Left kidney (tissue), 2 donors: ENCODE results near the gene KATNB1. TPM values are rescaled to one million over a fixed set of nuclear protein-coding genes. Genes with fewer than 3 reads are reported as not detected.

Experiments
- DNase-seq: peaks from one replicate; pipeline ENCODE4 v3.0.0-alpha.2; 2013
- polyA plus RNA-seq: library from polyadenylated mRNA; unstranded; fragments of 120-200 nt; gene quantifications from one replicate; pipeline ENCODE4 v1.2.1, GENCODE V29; 2013; ENCODE audit not compliant: insufficient read length

Gene KATNB1
- polyA plus RNA-seq, 1 donor = 21.3 TPM

DNA sequence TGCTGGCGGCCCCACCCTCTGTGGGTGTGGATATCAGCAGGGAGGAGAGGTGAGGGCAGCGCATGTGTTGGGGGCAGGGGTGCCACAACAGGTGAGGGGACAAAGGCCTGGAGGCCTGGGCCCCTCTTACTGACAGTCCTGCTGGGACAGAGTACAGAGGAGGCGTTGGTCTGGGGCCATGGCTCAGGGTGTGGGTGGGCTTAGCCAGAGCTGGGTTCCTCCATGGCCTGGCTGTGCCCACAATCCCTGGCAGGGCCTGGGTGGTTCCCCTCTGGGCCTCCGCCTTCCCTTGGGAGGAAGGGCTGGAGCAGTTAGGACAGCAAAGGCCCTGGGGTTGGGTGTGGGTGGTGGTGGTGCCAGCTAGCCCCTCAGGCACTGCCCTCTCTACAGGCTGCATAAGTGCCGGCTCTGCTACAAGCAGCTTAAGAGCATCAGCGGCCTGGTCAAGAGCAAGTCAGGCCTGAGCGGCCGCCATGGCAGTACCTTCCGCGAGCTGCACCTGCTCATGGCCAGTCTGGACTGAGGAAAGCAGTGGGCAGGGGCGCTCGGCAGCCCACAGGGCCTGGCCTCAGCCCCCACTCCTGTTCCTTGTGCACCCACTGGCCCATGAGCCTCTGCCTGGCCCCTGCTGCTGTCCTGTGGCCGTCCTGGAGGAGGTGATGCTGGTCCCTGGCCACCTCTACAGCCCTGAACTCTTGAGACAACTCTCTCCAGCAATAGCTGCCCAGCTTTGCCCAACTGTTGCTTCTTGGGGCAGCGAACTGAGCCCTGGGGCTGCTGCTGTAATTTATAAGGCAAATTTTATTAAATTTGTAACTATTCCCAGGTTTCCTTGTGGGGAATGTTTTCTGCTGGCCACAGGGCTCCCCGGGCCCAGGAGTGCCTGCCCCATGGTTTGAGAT, 21.1 kb downstream of the KATNB1 start:
- DNase-seq = no peak

DNA sequence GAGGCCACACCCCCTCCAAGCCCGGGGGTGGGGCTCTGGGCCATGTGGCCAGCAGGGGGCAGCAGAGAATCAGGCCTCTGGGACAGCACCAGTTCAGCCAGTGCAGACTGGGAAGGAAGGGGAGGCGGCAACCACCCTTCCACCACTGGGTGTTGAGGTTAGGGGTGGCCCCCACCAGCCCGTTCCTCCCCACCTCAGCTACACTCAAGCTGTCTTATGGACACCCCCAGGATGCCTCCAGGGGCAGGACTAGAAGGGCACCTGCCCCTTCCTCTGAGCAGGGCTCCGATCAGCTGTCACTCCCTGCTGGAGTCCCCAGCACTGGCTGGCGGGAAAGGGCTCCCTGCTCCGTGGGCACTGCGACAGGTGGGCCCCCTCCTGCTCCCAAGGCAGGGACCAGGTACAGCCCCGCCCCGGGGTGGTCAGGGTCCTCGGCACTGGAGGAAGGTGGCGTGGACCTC, 21.8 kb downstream of the KATNB1 start:
- peak; percentile 45 for DNase-seq

GRCh38 chr16:57757883-57758282, 22.3 kb downstream of the KATNB1 start:
- no peak for DNase-seq

DNA sequence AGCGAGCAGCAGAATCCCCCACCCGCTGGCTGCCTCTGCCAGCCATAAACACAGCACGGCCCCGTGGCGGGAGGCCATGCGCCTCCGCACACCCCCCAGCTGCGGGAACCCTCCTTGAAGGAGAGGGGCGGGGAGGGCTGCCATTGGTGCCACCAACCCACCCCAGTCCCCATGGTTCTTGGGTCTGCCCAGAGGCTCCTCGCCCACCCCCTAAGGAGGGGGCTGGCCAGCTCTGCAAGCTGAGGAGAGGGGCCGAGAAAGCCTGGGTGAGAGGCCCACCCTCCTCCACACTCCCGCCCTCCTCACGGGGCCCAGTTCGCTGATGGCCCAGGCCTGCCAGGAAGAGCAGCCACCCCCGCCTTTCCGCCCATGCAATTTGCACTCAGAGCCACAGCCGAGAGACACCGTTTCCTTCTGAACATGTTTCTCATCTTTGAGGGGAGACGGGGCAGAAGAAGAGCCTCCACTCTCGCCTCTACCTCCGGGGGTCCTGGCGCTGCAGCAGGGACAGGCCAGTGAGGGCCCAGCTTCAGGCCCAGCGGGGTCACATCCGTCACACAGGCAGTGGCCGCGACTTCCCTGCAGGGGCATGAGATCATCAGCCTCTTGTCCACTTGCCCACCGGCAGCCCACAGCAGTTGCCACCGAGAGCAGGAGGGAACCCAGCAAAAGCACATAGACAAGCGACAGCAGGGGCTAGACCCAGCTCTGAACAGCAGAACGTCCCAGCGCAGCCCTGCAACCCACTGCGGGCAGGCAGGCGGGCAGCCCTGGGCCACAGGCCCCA, 23.0 kb downstream of the KATNB1 start:
- no peak for DNase-seq

DNA sequence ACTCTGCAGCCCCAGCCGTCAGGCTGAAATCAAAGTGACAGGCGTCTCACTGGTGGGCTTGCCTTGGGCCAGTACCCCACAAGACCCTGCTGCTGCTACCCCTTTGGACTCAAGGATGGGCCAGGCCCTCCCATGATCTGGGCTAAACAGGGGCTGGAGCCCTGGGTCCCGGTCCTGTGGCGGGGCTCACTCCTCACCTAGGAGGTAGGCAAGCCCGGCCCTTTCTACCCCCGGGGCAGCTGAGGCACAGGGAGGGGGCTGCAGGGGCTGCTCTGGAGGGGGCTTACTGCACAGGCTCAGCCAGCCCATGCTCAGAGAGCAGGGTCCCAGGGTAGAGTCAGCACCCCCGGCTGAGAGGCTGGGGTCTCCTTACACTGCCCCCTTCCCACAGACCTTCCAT, 23.6 kb downstream of the KATNB1 start:
- DNase-seq = no peak

GRCh38 chr16:57759541-57760356, 24.2 kb downstream of the KATNB1 start:
- DNase-seq = no peak

- DNase-seq = no peak
Observed at GRCh38 chr16:57760357-57761160, 25.0 kb downstream of the KATNB1 start.

DNA sequence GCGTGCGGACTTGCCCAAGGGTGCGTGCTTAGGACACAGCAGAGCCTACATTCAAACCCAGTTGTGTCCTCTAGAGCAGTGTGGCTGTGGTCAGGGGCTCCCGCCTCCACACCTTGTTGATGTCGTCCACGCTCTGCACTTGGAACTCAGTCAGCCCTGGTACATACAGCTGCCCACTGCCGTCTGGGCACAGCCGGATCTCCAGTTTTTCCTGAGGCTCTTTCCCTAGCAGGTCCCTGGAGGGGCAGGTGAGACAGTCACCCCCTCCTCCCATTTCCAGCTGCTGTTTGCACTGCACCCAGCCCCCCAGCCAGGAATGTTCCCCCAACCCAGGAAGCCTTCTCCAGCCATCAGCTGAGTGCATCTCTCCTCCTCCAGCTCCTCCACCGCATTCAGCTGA, 25.7 kb downstream of the KATNB1 start:
- DNase-seq = no peak

DNA sequence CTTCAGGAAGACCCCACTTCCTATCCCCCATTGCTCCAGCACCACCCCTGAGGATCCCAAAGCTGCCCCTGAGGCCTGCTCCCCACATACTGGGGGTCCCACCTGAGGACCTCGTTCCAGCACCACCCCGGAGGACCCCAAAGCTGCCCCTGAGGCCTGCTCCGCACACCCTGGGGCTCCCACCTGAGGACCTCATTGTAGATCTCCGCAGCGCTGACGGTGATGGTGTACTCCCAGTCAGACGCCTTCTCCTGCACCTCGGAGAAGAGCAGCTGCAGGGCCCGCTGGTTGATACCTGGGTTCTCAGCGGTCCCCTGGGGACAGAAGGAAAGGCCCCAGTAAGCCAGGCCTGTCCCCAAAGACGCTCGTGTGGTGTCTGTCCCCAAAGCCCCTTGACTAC, 26.4 kb downstream of the KATNB1 start:
- no peak for DNase-seq

DNA sequence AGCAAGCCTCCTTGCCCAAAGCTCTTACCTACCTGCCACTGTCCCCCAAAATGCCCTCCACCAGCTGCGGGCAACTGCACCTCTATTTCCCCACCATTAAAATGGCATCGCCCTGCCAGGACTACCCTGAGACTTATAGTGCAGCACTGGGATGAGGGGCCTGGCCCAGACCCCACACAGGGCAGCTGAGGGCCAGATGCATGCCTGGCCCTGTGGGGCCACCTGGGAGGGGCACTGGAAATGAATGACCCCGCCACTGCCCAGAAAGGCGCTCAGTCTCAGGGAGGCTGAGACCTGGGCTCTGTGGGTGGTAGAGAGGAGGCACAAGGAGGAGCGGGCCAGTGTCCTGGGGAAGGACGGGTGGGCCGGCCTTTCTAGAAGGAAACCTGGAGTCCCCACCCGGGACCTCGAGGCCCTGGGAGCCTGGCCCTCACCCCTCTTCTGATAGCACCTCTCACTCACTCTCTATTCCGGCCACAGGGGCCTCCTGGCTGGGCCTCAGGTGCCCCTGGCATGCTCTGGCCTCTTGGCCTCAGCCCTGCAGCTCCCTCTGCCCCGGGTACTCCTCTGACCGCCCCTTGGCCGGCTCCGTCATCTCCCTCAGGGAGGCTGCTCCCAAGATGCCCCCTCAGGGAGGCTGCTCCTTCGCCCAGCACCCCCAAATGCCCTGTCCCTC, 26.9 kb downstream of the KATNB1 start:
- DNase-seq = no peak

DNA sequence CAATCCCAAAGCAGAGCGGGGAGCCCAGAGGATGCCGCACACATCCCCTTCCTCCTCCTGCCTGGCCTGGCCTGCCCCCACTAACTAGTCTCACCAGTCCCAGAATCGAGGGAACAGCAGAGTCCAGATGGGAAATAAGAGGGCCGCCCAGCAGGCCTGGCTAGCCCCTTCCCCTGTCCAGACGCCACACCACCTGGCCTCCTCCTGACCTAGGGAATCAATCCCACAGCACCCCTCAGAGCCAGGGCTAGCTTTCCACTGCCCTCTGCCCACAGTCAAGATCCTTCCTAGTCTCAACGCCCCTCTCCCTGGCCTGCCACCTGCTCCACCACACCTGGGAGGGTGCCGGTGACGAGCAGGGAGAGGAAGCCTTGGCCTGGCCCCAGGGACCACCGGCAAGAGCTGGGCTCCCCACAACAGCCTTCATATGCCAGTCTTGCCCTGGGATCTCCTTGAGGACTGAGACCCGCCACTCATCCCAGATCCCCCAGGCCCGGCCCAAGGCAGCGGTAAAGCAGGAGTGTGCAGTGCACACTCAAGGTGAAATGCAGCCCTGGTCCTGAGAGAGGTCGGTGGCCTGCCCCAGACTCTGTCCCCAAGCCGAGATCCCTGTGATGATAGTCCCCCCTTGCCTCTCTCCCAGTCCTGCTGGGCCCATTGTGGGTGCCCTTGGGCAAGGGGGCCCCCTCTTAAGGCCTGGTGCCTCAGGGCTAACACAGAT, 27.9 kb downstream of the KATNB1 start:
- DNase-seq = no peak

GRCh38 chr16:57764006-57764340, 28.4 kb downstream of the KATNB1 start:
- DNase-seq = no peak

DNA sequence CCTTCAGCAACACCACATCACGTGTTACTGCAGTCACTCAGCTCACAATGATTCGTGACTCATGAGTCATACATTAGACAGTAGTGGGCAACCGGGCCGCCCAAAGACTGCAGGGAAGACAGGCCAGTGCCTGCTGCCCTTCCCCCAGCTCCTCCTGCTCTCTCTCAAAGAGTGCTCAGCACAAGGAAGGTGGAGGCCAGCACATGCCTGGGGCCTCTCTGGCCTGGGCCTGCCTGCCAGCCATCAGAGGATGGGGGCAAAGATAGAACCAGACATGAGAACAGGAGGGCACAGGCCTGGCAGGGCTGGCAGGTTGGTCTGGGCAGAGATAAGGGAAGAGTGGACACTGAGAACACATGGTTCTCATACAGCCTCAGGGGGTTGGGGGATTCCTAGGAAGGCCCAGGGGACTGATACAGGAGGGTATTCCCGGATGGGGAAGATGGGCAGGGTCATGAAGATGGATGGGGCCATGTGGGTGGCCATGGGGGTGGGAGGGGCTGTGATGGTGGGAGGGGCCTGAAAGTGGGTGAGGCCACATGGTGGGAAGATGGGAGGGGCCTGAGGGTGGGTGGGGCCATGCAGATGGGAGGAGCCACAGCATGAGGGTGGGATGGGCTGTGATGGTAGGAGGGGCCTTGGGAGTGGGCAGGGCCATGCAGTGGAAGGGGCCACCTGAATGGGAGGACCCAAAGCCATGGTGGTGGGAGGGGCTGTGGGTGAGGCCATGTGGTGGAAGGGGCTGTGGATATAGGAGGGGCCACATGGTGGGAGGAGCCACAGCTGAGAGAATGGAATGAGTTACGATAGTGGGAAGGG, 29.0 kb downstream of the KATNB1 start:
- no peak for DNase-seq

DNA sequence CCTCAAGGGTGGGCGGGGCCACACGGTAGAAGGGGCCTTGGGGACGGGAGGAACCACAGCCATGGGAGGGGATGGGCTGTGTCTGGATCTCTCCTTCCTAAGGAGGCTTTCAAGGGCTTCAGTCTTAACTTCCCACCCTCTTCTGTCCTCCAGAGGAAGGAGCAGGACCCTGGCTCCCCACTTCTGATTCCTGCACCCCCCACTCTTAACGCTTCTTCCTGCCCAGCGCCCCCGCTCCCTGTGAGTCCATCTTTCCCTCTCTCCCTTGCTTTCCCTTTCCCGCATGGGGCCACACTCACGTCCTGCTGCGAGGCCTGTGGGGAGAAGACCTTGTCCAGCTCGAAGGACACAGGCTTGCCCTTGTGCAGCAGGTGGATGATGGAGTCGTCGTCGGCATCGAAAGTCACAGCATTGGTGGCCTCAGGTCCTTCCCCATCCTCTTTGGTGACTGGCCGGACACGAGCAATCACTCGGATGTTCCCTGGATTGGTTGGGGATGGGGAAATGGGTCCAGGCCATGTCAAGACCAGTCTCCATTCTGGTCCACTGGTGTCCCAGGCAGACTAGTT, 29.7 kb downstream of the KATNB1 start:
- no peak for DNase-seq

DNA sequence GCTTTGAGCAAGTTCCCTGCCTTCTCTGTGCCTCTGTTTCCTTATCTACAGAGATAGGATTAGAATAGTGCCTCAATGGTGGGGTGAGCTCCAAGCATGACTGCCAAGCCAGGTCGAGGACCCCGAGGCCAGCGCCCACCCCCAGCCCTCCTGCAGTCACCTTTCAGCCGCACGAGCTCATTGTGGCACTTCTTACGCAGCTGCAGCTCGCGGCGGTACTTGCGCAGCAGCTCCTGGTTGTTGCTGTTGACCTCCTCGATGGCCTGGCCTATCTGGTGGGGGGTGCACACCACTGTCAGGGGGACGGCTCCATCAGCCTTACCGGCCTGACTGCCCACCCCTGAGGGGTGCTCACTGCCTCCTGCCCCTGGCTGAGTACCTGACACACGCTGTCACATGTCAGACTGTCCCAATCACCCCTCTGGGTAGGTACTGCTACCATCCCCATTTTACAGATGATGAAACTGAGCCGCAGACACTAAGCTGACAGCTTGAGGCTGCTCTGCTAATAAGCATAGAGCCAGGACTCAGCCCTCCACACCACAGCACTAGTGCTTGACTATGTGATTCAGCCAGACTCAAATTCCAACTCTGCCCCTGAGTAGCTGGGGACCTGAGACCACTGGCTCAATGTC, 31.3 kb downstream of the KATNB1 start:
- no peak for DNase-seq

GRCh38 chr16:57769541-57770145, 34.1 kb downstream of the KATNB1 start:
- no peak for DNase-seq

- DNase-seq = no peak
Observed at GRCh38 chr16:57770361-57770760, 34.8 kb downstream of the KATNB1 start.

- no peak for DNase-seq
Observed at GRCh38 chr16:57771141-57771785, 35.7 kb downstream of the KATNB1 start.
